A549 (cell line): ENCODE measurements around the gene TEKT5. TPM values are rescaled to one million over a fixed set of nuclear protein-coding genes. Genes with fewer than 3 reads are reported as not detected.
"Not testable (repeated sequence)": the region's sequence is repeated elsewhere in the genome, so short reads cannot be mapped to it uniquely, and the experiment has no call there.

ENCODE experiments used
- ATAC-seq, 2 experiments: fragments of 200-7000 bp in 1 of 2; fragments of >200 bp in 1 of 2; cut with Nextera tagmentation in 1 of 2; cut with Tn5 transposase in 1 of 2; 3 replicates each; pipeline versions ENCODE4 v1.8.0 to v1.9.1; 2018 to 2020; ENCODE audit warnings: mild to moderate bottlenecking in 1 of 2, moderate library complexity in 1 of 2
- CTCF ChIA-PET: fragments of 300-600 bp; sonication (Branson Sonifier 250); formaldehyde crosslinking; extraction: SDS; loops from one replicate; lab custom pipeline; 2021; ENCODE audit warnings: antibody characterized with exemption, inconsistent platforms; lab: Yijun Ruan, JAX
- POLR2A ChIA-PET: fragments of 350-600 bp; formaldehyde crosslinking; extraction: SDS; loops from one replicate; lab custom pipeline; 2021; ENCODE audit warnings: antibody characterized with exemption, inconsistent platforms; lab: Yijun Ruan, JAX
- DNase-seq, 2 experiments: peaks; one replicate each; pipeline versions ENCODE4 v3.0.0 to v3.0.0-alpha.2; 2011 to 2016; ENCODE audit warnings: low read depth in 1 of 2, low spot score in 1 of 2
- FAIRE-seq: peaks from 2 replicates; lab custom pipeline; 2011; peaks lifted over from hg19 to GRCh38; lab: Jason Lieb, UNC
- H3K27ac ChIP-seq, 2 experiments: fragments of >200 bp; sonication (Bioruptor Twin); formaldehyde crosslinking; 3 replicates each; pipeline ENCODE4 v1.5.1; 2016 to 2017
- H3K4me1 ChIP-seq: fragments of >200 bp; sonication (Bioruptor Twin); formaldehyde crosslinking; 3 replicates; pipeline ENCODE4 v1.6.1; 2016
- H3K4me2 ChIP-seq: fragments of >200 bp; sonication (Bioruptor Twin); formaldehyde crosslinking; 3 replicates; pipeline ENCODE4 v1.6.1; 2016
- H3K4me3 ChIP-seq: fragments of >200 bp; sonication (Bioruptor Twin); formaldehyde crosslinking; 3 replicates; pipeline ENCODE4 v1.5.1; 2016
- H3K9me3 ChIP-seq: fragments of >200 bp; sonication (Bioruptor Twin); formaldehyde crosslinking; 3 replicates; pipeline ENCODE4 v1.6.1; 2016
- CBX2 ChIP-seq: fragments of 200-600 bp; sonication (generic); IDR thresholded peaks from 2 replicates; pipeline ENCODE4 v1.6.1; 2016; ENCODE audit warnings: low read depth, mild to moderate bottlenecking, borderline replicate concordance
- CBX8 ChIP-seq: fragments of 200-600 bp; sonication (generic); IDR thresholded peaks from 2 replicates; pipeline ENCODE4 v1.6.1; 2016
- EP300 ChIP-seq, 2 experiments: fragments of >200 bp; sonication (Bioruptor Twin); formaldehyde crosslinking; IDR thresholded peaks; 2 replicates in 1 of 2; 3 replicates in 1 of 2; pipeline ENCODE4 v1.6.1; 2016 to 2017
- ESRRA ChIP-seq: fragments of 150-350 bp; IDR thresholded peaks from 2 replicates; pipeline ENCODE4 v1.6.1; 2014; ENCODE audit warnings: mild to moderate bottlenecking, low read length, borderline replicate concordance
- FOSB ChIP-seq: fragments of 250-450 bp; sonication (Bioruptor Pico); IDR thresholded peaks from 2 replicates; pipeline ENCODE4 v1.5.0; 2020; ENCODE audit warnings: mild to moderate bottlenecking, moderate library complexity
- GATA3 ChIP-seq: IDR thresholded peaks from 2 replicates; pipeline ENCODE4 v1.6.1; 2012; ENCODE audit warnings: borderline replicate concordance
- HOXA7 ChIP-seq: fragments of 250-450 bp; sonication (Bioruptor Pico); IDR thresholded peaks from 2 replicates; pipeline ENCODE4 v1.5.0; 2020; ENCODE audit warnings: mild to moderate bottlenecking, moderate library complexity
- JUN ChIP-seq, 2 experiments: fragments of >200 bp; sonication (Bioruptor Twin); formaldehyde crosslinking; IDR thresholded peaks; 2 replicates in 1 of 2; 3 replicates in 1 of 2; pipeline ENCODE4 v1.6.1; 2016 to 2017
- KDM1A ChIP-seq: fragments of 200-600 bp; sonication (generic); IDR thresholded peaks from 2 replicates; pipeline ENCODE4 v1.6.1; 2016; ENCODE audit warnings: low read depth, mild to moderate bottlenecking
- KDM5A ChIP-seq: fragments of 200-600 bp; sonication (generic); IDR thresholded peaks from 2 replicates; pipeline ENCODE4 v1.6.1; 2016; ENCODE audit warnings: antibody characterized with exemption, mild to moderate bottlenecking
- POLR2AphosphoS2 ChIP-seq: conservative IDR thresholded peaks from 2 replicates; pipeline ENCODE4 v1.6.1; 2012; ENCODE audit warnings: low read length, improper control_type of control experiment, inconsistent platforms
- RAD21 ChIP-seq, 2 experiments: fragments of >200 bp in 1 of 2; sonication (Bioruptor Twin) in 1 of 2; formaldehyde crosslinking in 1 of 2; IDR thresholded peaks in 1 of 2; conservative IDR thresholded peaks in 1 of 2; 2 replicates in 1 of 2; 3 replicates in 1 of 2; pipeline ENCODE4 v1.6.1; 2012 to 2018; ENCODE audit warnings: inconsistent platforms in 1 of 2
- RFX5 ChIP-seq: fragments of 450-650 bp; IDR thresholded peaks from 2 replicates; pipeline ENCODE4 v1.7.1; 2014; ENCODE audit warnings: antibody characterized with exemption, mild to moderate bottlenecking, moderate library complexity
- SMC3 ChIP-seq: fragments of >200 bp; sonication (Bioruptor Twin); formaldehyde crosslinking; IDR thresholded peaks from 3 replicates; pipeline ENCODE4 v1.6.1; 2018; ENCODE audit warnings: inconsistent platforms
- TP53 ChIP-seq: fragments of 250-450 bp; sonication (Bioruptor Pico); IDR thresholded peaks from 2 replicates; pipeline ENCODE4 v1.5.0; 2021; ENCODE audit warnings: mild to moderate bottlenecking, moderate library complexity
- ZC3H11A ChIP-seq: fragments of 450-650 bp; IDR thresholded peaks from 2 replicates; pipeline ENCODE4 v1.6.1; 2014; ENCODE audit warnings: antibody characterized with exemption, mild to moderate bottlenecking
- ZNF302 ChIP-seq: fragments of 250-450 bp; sonication (Bioruptor Pico); IDR thresholded peaks from 2 replicates; pipeline ENCODE4 v1.9.0; 2021; ENCODE audit warnings: inconsistent platforms, mild to moderate bottlenecking, moderate library complexity
- WGBS: methylation state at CpG from one replicate; pipeline ENCODE4 v1.1.6; 2017; ENCODE audit errors: missing lambda C conversion rate; 5-methylcytosine and 5-hydroxymethylcytosine counted together
- polyA plus RNA-seq, 4 experiments: library from polyadenylated mRNA; depleted of rRNA in 3 of 4; stranded (reverse); fragments of >200 nt; fragmentation: RNase III in 1 of 4; extraction: RNeasy Plus Mini Kit Qiagen cat#74134 plus additional on column Dnase treatment in 1 of 4; gene quantifications; 2 replicates in 3 of 4; 3 replicates in 1 of 4; pipeline ENCODE4 v1.2.3, GENCODE V29; 2011 to 2017
- TF ChIP-seq, protein P1 (sequence below): IDR thresholded peaks from 2 replicates; pipeline ENCODE4 v1.6.1; 2012; ENCODE audit warnings: low read depth, borderline replicate concordance
- TF ChIP-seq, protein P2 (sequence below): fragments of >200 bp; sonication (Bioruptor Twin); formaldehyde crosslinking; IDR thresholded peaks from 3 replicates; pipeline ENCODE4 v1.6.1; 2016
- TF ChIP-seq, protein P3 (sequence below): fragments of 200-600 bp; sonication (generic); IDR thresholded peaks from 2 replicates; pipeline ENCODE4 v1.6.1; 2016; ENCODE audit warnings: antibody characterized with exemption, mild to moderate bottlenecking, moderate library complexity
- TF ChIP-seq, protein P4 (sequence below): fragments of 250-450 bp; sonication (Bioruptor Pico); IDR thresholded peaks from 2 replicates; pipeline ENCODE4 v1.5.0; 2020; ENCODE audit warnings: low read depth, mild to moderate bottlenecking, moderate library complexity

TEKT5 gene
- polyA plus RNA-seq, 2 of the 4 experiments (the other 2 are of a cell fraction): 0.14 TPM; not detected in 1

DNA sequence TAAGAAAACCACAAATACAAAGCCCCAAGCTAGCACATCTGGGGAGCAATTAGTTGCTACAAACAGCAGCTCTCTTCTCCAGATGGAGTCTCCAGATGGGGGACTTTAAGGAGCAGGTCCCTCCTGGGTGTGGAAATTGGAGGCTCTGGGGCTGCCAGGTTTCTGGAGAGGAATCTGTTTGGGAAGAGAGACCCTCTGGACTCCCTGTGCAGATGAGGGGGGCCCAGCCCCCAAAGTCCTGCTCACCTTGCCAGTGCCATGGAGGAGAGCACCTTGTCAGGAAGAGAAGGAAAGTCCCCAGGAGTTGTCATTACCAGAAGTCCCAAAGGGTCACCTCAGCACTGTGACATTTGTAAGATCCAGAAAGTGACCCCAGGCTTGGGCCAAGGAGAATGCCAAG, 14.8 kb downstream of the TEKT5 start:
- POLR2A ChIA-PET: no interaction called here
- H3K4me1 ChIP-seq: no peaks in the 10 kb centered on the region
- FAIRE-seq: no peak
- no peak for DNase-seq
- TF ChIP-seq POLR2AphosphoS2: no peak
- TF ChIP-seq JUN (IDR thresholded peaks at IDR 0.05): no peak
- no peak for TF ChIP-seq HOXA7 (CRISPR knock-in tag)
- no peak for TF ChIP-seq CBX2
- TF ChIP-seq EP300 (IDR thresholded peaks at IDR 0.05): no peak
- TF ChIP-seq, protein P1, sequence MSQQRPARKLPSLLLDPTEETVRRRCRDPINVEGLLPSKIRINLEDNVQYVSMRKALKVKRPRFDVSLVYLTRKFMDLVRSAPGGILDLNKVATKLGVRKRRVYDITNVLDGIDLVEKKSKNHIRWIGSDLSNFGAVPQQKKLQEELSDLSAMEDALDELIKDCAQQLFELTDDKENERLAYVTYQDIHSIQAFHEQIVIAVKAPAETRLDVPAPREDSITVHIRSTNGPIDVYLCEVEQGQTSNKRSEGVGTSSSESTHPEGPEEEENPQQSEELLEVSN: no peak
- no peak for TF ChIP-seq SMC3
- no peak for TF ChIP-seq GATA3
- no peak for TF ChIP-seq CBX8
- TF ChIP-seq, protein P2, sequence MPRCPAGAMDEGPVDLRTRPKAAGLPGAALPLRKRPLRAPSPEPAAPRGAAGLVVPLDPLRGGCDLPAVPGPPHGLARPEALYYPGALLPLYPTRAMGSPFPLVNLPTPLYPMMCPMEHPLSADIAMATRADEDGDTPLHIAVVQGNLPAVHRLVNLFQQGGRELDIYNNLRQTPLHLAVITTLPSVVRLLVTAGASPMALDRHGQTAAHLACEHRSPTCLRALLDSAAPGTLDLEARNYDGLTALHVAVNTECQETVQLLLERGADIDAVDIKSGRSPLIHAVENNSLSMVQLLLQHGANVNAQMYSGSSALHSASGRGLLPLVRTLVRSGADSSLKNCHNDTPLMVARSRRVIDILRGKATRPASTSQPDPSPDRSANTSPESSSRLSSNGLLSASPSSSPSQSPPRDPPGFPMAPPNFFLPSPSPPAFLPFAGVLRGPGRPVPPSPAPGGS: no peak
- no peak for TF ChIP-seq FOSB (CRISPR knock-in tag)
- TF ChIP-seq, protein P3, sequence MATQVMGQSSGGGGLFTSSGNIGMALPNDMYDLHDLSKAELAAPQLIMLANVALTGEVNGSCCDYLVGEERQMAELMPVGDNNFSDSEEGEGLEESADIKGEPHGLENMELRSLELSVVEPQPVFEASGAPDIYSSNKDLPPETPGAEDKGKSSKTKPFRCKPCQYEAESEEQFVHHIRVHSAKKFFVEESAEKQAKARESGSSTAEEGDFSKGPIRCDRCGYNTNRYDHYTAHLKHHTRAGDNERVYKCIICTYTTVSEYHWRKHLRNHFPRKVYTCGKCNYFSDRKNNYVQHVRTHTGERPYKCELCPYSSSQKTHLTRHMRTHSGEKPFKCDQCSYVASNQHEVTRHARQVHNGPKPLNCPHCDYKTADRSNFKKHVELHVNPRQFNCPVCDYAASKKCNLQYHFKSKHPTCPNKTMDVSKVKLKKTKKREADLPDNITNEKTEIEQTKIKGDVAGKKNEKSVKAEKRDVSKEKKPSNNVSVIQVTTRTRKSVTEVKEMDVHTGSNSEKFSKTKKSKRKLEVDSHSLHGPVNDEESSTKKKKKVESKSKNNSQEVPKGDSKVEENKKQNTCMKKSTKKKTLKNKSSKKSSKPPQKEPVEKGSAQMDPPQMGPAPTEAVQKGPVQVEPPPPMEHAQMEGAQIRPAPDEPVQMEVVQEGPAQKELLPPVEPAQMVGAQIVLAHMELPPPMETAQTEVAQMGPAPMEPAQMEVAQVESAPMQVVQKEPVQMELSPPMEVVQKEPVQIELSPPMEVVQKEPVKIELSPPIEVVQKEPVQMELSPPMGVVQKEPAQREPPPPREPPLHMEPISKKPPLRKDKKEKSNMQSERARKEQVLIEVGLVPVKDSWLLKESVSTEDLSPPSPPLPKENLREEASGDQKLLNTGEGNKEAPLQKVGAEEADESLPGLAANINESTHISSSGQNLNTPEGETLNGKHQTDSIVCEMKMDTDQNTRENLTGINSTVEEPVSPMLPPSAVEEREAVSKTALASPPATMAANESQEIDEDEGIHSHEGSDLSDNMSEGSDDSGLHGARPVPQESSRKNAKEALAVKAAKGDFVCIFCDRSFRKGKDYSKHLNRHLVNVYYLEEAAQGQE: no peak
- no peak for TF ChIP-seq ZNF302 (CRISPR knock-in tag)
- TF ChIP-seq ZC3H11A: no peak
- TF ChIP-seq RAD21 (conservative IDR thresholded peaks at IDR 0.05 in 1 of 2, IDR thresholded peaks at IDR 0.05 in 1 of 2): no peak
- no peak for TF ChIP-seq RFX5
- no peak for TF ChIP-seq KDM5A
- H3K4me2 ChIP-seq: no peak overlapping the region
- H3K27ac ChIP-seq: no peak overlapping the region
- CTCF ChIA-PET: interaction anchor here (0.6 kb wide), 1 partner anchor 11 kb away, joined by 3 read pairs; no protein-coding TSS in a partner anchor
- H3K4me3 ChIP-seq: no peak overlapping the region
- no peak for ATAC-seq
- no peaks in the 10 kb centered on the region for H3K9me3 ChIP-seq

DNA sequence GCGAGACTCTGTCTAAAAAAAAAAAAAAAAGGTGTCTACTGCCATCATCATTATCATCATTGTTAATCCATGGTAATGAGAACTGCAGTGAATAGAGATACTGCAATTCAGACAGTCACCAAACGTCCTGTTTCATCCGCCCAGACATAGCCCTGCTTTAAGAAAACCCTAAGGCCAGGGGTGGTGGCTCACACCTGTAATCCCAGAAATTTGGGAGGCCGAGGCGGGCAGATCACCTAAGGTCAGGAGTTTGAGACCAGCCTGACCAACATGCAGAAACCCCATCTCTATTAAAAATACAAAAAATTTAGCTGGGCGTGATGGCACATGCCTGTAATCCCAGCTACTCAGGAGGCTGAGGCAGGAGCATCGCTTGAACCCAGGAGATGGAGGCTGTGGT, 15.3 kb downstream of the TEKT5 start:
- DNase-seq, H3K4me2 ChIP-seq, H3K9me3 ChIP-seq, FAIRE-seq, H3K4me3 ChIP-seq, H3K27ac ChIP-seq, H3K4me1 ChIP-seq, ATAC-seq, POLR2A ChIA-PET: not testable (repeated sequence)
- CTCF ChIA-PET: interaction anchor here (0.6 to 2.5 kb wide), 2 partner anchors 10 to 11 kb away, joined by 3 to 11 read pairs; no protein-coding TSS in a partner anchor
- WGBS: 55% methylated on average over 7 of the region's 7 CpGs

DNA sequence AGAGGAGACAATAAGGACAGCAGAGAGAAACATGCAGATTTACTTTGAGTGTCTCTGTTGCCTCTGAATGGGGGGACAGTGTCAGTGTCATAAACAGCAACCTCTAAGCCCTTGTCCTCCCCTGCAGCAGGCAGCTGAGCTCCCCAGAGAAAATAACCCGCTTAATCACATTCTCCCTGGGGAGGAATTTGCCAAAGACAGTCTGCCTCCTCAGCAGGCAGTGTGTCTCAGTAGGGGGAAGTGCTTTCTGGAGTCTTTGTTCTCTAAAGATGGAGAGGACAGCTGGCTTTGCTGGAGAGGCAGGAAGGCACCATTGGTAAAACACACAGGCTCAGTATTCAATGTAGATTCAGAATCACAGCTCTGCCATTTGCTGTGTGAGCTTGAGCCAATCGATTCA, 16.1 kb downstream of the TEKT5 start:
- DNase-seq (no peak), ATAC-seq (no peak), FAIRE-seq (no peak)
- 43% methylated on average over 2 of the region's 2 CpGs for WGBS
- Histone ChIP-seq H3K4me1 (no peaks in the 10 kb centered on the region), H3K9me3 (no peaks in the 10 kb centered on the region), H3K27ac (no peak overlapping the region), H3K4me3 (no peak overlapping the region), H3K4me2 (no peak overlapping the region)
- ChIA-PET CTCF (interaction anchor here (2.5 kb wide), 1 partner anchor 10 kb away, joined by 11 read pairs; no protein-coding TSS in a partner anchor), POLR2A (no interaction called here)
- TF ChIP-seq HOXA7 (CRISPR knock-in tag) (no peak), KDM5A (no peak), TP53 (no peak), ESRRA (no peak), KDM1A (no peak)
- TF ChIP-seq, protein P4, sequence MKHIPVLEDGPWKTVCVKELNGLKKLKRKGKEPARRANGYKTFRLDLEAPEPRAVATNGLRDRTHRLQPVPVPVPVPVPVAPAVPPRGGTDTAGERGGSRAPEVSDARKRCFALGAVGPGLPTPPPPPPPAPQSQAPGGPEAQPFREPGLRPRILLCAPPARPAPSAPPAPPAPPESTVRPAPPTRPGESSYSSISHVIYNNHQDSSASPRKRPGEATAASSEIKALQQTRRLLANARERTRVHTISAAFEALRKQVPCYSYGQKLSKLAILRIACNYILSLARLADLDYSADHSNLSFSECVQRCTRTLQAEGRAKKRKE (CRISPR knock-in tag): no peak
